HG03139 (cell line): Measurements from ENCODE around the gene SUPT6H.
A peak's percentile ranks its signal among the peaks of the same experiment; 100 is the strongest.

ENCODE experiments used
- ATAC-seq: cut with Tn5 transposase; IDR thresholded peaks from one replicate; pipeline ENCODE4 v1.9.1; 2021; ENCODE audit not compliant: unreplicated experiment

Gene SUPT6H

DNA sequence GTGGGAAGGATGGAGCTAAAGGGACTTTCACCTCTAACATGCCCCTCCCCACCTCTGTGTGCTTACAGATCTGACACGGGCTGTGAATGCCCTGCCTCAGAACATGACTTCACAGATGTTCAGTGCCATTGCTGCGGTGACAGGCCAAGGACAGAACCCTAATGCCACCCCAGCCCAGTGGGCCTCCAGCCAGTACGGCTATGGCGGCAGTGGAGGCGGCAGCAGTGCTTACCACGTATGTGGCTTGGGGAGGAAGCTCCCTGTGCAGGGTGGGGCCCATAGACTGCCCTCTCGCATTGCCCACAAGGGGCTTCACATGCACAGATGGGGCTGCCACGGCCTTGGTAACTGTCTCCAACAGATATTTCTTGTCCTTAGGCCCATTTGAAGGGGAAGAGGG lies 38.3 kb downstream of the SUPT6H start:
- ATAC-seq: no peak

DNA sequence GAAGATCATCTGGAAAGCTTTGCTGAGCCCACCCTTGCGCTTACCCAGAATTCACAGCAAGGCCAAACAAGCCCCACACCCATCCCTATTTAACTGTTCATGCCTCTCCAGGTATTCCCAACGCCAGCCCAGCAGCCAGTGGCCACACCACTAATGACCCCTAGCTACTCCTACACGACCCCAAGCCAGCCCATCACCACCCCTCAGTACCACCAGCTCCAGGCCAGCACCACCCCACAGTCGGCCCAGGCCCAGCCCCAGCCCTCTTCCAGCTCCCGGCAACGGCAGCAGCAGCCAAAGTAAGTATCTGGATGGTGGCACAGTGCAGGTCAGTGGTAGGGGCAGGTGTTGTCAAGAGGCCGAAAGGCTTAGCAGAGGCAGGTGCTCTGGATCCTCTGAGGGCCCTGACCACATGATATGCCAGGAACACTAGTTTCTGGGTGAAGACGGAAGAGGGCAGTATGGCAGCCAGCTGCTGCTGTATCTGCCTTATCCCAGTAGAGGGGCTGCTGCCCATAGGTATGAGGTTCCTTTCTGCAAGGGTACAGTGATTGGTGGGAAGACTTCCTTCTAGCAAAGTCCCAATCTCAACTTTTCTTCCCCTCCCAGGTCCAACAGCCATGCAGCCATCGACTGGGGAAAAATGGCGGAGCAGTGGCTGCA lies 39.0 kb downstream of the SUPT6H start:
- no peak for ATAC-seq

DNA sequence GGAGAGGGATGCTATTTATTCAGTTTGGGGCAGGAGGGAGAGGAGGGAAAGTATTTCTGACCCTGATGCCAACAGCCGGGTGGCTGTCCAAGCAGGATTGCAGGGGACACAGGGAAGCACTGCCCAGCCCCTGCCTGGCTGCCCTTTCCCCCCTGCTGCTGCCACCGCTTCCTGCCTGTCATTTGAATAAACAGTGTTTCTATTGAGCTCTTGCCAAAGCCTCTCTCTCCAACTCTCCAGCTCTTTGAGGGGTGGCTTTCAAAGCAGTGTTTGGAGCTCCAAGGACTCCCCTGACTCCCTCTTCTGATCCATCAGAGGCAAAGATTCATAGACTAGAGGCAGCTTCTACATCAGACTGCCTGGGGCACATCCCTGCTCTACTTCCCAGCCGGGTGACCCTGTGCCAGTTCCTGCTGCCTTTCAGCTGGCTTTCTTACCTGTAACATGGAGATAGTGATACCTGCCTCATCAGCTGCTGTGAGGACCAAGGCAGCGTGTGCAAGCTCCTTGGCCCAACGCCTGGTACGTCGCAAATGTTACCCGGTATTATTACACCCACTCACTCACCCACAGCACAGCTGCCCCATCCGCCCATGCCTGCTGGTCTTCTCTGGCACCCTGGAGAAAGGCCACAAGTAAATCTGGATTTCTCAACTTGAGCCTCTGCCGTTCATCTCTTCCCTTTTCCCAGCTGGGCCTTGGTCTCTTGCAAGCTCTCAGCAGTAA lies 40.2 kb downstream of the SUPT6H start:
- ATAC-seq: no peak

DNA sequence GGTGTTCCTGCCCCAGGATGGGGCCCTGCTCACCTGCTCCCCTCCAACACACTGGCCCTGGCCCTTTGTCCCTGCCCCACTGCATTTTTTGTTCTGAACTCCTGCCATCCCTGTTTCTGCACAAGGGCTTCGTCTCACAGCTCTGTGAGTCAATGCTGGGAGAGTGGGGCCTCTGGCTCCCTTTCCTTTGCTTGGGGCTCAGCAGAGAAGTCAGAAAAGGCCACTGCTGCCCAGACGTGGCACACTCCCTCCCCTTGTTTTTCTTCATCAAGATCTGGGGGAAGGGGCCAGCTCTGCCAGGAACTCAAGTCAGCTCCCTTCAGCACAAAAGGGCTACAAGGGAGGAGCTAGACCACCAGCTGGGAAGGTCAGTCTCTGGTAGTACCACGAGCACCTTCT lies 40.7 kb downstream of the SUPT6H start:
- ATAC-seq: no peak

DNA sequence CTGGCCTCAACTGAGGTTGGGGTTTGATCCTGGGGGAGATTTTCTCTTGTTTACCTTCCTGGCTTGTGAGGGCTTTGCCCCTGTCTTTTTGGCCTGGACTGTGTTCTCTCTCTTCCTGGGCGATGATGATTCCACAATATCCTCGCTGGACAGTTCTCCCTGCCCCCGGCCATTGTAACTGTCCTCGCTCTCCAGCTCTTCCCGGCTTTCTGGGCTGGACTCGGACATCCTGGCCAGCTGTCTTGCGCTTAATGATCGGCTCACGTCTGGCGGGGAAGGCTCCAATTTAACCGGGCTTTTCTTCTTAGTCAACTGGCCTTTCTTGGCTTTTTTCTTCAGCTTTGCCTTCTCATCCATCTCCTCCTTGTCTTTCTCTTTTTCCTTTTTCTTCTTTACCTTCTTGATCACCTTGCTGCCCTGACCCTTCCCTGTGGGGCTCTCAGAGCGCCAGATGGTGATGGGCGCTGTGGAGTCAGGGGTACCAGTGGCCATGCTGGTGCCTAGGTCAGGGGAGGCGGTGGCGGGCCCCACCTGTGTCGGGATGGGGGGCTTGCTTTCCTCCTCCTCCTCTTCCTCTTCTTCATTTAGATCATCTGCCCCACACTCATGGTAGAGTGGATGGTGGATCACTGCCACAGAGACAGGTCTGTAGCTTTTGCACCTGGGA lies 41.7 kb downstream of the SUPT6H start:
- ATAC-seq: no peak

DNA sequence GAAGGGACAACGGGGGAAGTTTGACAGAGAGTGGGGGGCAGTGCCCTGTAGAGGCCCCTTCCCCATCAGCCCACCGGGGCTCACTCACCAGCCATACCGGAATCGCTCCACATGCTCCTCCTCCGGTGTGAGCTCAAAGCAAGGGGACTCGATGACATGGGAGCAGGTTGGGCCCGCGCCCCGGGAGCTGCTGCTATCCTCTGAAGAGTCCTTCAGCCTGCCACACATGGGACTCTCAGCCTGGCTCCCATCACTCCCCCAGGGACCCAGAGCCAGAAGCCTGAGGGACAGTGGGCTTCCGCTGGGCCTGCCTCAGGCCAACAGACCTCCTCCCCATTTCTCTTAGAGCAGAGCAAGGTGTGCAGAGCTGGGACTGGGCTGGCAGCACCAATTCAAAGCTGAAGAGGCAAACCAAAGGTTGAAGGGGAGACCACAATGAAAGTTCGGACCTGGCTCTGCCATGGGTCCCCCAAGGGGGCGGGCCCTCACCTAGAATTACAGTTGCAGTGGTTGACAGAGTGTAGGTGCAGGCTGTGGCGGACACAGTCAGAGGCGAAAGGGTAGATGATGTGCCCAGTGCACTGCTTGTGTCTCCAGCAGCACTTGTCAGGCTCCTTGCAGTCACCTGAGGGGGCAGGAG lies 42.3 kb downstream of the SUPT6H start:
- ATAC-seq: no peak

DNA sequence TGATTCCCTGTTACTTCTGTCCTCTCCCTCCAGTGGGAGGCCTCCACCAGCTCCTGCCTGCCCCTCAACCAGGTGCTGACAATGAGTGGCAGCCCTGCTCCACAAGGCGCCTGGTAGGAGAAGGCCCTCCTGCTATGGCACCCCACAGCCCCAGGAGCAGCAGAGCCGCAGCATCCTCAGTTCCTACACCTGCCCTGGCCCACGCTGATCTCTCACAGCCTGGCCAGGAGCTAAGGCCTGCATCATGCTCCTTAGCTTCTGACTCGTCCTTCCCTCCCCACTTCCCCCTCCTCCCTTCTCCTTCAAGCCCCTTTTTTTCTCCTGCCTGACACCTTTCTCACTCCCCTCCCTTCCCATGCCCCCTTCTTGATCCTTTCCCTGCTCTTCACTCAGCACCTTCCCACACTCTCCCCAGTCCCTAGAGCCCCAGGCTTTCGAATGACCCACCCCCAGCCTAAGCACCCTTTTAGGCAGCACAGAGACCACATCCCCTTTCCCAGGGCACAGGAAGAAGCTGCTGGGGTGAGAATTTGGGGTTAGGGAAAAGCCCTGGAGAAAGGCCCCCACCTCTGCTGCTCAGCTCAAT lies 43.2 kb downstream of the SUPT6H start:
- no peak for ATAC-seq

DNA sequence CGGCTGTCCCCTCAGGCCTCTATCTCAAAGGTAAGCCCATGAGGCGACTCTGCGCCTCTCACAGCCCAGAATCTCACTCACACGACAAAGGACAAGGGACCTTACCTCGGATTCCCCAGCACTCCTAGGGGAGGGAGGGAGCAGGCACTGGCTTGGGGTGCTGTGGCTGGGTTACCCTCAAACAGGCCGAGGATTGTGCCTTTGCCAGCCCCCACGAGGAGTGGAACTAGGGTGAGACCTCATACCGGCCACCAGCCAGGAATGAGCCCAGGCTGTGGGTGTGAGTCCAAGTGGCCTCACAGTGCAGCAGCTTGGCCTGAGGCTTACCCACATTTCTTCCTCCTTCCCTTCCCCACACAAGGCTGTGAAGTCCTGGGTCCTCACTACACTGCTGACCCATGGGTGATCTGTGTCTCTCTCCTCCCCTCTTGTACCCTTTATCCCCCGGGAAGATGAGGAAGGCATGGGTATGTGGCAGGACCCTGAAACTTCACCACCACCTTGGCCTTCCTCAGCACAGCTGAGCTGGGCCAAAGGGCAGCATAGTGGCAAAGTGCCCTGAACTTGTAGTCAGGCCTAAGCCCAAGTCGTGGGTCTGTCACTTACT lies 43.8 kb downstream of the SUPT6H start:
- no peak for ATAC-seq

DNA sequence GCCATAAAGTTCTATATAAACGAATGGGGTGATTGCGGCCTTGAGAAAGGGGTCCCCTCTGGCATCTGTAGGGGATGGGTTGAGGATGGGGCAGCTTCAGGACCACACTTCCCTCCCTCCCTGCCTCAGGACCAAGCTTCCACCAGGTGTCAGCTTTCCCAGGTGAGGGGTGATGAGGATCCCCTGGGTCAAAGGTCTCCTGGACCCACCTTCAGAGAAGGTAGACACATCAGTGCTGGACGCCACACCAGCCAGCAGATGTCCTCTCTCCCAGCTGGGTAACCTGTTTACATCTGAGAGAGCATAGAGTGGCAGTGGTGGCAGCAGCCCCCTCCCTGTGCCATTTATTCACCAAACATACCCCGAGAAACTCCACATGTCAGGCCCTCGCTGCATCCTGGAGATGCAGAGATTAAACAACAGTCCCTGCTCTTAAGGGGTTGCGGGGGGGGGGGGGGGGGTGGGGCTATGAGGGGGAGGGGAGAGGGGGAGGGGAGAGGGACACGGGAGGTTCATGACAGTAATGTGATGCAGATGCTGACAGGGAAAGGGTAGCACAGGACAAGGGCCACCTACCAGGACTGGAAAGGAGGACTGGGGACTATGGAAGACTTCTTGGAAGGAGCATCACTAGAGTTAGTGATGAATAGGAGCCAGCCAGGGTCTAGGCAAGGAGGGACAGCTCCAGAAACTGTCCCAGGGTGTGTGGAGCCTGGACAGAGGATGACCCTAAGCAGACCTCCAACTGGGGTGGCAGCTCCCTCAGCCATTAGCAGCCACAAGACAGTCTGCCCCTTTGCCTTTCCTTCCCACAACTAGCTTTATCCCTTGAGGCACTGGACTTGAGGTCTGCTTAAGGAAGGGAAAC lies 44.7 kb downstream of the SUPT6H start:
- no peak for ATAC-seq

DNA sequence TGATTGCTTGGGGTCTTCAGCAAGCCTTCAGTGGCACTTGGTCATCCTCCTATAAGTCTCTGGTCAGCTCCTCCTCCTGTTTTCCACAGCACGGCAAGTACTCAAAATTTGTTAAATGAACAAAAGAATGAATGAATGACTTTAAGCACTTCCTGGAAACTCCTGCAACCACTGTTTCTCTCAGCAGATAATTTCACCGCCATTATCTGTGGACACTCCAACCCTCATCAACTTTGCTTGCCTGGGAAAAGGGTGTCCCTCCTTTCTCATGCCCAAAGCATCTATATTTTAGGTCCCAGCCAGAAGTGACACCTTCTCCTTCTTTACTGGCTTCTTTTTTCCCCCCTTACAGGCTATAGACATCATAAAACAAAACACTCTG lies 45.3 kb downstream of the SUPT6H start:
- ATAC-seq: no peak

DNA sequence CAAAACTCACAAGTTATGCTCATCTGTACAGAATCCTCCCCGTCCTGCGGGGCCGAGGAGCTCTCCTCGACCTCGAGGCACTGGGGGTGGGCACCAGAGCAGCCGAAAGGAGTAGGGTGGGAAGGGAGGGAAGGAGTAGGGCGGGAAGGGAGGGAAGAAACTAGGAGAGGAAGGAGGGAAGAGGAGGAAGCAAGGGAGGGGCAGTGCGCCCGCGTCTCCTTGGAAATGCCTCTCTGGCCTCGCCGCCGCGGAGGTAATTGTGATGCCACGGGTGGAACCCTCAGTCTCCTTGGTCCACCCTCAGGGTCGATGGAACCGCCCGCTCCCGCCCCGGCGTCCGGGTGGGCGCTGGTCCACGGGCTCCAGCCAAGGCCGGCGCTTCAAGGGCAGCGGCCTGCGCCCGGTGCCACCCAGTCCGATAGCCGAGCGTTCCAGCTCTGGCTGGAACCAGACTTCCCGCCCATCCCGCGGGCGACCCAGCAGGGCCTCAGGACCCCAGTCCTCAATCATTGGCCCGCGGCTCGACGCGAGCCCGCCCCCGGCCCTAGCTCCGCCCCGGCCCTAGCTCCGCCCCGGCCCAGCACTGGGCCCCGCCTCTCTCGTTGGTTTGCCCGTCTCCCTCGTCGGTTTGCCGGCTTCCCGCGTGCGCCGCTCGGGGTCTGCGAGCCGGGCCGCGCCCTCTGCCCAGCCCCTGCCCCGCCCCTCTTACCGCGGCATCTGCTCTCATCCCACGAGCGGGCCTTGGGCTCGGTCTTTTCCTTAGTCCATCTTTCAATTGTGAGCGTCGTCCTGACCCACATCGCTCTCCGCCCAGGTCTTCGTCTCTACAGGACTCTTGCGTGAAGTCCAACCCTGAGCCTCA lies 49.1 kb downstream of the SUPT6H start:
- peak; percentile 57 for ATAC-seq

DNA sequence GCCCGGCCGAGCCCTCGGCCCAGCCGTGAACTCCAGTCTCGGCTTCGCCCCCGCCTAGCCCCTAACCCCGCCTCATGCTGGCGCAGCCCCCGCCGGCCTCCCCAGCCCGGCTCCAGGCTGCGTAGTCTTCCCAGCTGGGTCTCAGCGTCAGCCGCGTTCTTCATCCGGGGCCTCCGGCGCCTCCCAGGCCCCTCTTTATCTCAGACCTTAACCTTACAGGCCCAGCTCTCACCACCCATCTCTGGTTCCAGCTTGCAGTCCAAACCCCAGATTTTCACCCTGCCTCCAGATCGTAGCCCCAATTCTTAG lies 49.7 kb downstream of the SUPT6H start, which contains the start of gene PROCA1:
TSS of gene PROCA1 (minus strand) at position 166 of the 309 bp plus-strand sequence. CDS start 228 bp downstream, outside the sequence.
- peak; percentile 11 for ATAC-seq

DNA sequence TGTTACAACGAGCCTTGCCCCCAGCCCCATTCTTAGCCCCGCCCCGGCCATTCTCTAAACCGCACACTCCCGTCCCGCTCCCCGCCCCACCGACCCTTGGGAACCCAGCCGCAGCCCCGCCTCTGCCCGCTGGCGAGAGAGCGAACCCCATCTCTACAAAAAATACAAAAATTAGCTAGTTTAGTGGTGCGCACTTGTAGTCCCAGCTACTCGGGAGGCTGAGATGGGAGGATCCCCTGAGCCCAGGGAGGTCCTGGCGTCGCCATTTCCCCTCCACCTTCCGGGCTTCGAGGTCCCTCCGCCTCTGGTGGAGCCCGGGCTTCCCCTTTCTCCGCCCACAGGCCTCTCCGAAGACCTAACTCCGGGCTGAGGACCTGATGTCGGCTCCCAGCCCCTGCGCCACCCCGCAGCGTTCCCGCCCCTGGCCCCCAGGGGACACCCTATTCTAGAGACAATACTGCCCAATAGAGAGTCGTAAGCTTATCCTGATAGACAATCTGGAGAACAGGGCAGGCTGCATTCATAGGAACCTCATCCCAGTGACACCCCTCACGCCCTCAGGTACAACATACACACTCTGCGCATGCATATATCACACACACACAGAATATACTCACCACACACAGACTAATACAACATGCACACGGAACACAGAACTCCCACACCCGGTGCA lies 50.2 kb downstream of the SUPT6H start:
- ATAC-seq: peak; percentile 12

DNA sequence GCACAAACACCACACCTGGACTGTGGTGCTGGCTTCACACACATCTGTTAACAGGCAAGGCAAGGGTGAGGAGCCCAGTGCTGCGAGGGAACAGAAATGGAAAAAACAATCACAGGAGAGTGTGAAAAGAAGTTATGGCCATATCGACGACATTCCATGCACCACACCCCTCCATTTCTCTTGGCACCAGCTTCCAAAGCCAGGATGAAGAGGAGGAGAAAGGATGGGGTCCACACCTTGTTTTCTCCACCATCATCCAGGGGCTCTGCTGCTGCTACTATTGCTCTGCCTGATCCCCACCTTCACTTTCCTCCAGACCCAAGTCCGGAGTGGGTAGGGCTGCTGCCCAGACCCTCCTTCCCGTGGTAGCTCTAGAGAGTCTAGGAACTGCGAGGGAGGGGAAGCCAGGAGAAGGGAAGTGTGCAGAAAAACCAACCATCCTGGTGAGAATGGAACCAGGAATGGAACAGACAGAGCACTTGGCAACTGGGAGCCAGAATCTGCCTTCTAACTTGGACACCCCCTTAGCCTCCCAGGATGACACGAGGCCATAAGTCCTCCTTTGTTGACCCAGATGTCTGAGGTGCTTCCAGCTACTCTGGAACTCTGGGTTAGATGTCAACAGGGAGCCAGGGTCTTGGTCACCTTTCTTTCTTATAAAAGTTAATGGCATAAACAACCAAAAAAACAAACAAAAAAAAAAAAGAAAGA lies 50.9 kb downstream of the SUPT6H start:
- ATAC-seq: no peak

DNA sequence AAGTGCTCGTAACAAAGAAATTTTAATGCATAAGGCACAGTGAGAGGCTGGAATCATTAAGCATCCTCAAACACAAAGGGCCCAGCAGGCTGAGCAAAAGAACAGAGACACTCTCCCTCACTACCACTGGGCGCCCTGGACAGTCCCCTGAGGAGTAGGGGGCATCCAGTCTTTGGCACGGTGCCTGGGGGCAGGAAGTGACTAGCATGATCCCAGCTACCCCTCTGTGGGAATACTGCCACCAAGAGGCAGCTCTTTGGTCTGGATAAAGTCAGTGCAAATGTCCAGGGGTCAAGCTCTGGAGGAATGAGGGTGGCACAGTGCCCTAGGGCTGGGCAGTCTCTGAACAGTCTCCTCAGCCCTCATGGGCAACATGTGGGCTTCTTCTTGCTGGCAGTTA lies 52.3 kb downstream of the SUPT6H start:
- ATAC-seq: no peak

DNA sequence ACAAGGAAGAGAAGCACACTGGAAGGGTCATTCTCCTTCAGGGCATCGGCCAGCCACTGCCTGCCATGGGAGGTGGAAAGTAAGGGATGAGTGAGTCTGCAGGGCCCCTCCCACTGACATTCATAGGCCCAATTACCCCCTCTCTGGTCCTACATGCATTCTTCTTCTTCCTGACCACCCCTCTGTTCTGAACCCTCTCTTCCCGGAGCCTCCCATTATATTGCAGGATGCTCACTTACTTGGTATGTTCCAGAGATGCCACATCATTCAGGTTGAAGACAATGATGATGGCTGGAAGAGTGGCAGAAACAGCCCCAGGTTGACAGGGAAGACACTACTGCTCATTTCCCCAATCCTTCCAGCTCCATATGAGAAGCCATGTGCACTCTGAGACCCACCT lies 53.2 kb downstream of the SUPT6H start:
- no peak for ATAC-seq

DNA sequence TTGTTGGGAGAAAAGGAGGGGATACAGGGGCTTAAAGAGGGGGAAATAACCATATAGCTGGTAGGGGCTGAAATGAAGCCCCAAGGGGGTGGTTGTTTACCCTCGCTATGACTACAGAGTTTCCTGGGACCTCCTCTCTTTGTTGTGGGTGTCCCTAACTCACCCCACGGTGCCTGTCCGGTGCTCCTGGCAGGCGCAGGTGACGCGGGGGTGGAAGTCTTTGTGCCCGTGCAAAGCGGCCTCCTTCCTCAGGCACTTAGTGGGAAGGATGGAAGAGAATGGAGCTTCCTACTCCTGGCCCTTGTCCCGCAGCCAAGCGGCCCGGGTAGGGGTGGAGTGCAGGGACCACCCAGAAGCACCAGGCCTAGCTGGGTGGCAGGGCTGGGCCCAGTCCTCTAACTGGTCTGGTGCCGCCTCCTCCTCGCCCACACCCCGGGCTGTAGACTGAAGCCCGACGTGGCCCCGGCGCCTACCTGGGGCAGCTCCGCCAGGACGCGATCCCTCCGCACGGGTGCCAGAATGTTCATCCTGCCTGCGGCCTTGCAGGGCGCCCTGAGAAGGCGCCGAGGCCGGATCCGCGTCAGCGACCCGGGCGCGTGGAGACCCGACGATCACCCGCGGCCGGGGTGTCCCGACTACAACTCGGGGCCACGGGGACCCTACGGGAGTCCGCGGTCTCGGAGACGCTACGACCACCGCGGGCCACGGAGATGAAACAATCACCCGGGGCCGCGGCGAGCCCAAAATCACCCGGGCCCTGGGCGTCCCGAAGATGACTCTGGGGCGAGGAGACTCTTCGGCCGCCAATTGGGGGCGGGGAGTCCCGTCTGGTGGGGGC lies 55.0 kb downstream of the SUPT6H start:
- ATAC-seq: no peak
